Left lung (tissue), 10 donors: ENCODE measurements around the gene OLFML2A. TPM values are rescaled to one million over a fixed set of nuclear protein-coding genes. Genes with fewer than 3 reads are reported as not detected.
"Not testable (repeated sequence)": the region's sequence is repeated elsewhere in the genome, so short reads cannot be mapped to it uniquely, and the experiment has no call there.

Experiments used
- ATAC-seq: fragments of 200-7000 bp; cut with Tn5 transposase; one replicate; pipeline ENCODE4 v1.9.1; 2020; ENCODE audit warnings: moderate library complexity
- DNase-seq, 4 donors: peaks; one replicate each; pipeline ENCODE4 v3.0.0-alpha.2; 2013 to 2020
- H3K27ac ChIP-seq, 2 donors: fragments of 200-600 bp; sonication (generic) in 1 of 2; one replicate each; pipeline versions ENCODE4 v1.5.0 to v1.8.0; 2020 to 2021
- H3K27me3 ChIP-seq, 2 donors: fragments of 200-600 bp; sonication (generic) in 1 of 2; one replicate each; pipeline versions ENCODE4 v1.5.0 to v1.8.0; 2020 to 2021
- H3K36me3 ChIP-seq, 2 donors: fragments of 200-600 bp; sonication (generic) in 1 of 2; one replicate each; pipeline versions ENCODE4 v1.5.0 to v1.8.0; 2020 to 2021
- H3K4me1 ChIP-seq, 2 donors: fragments of 200-600 bp; one replicate each; pipeline ENCODE4 v1.8.0; 2021
- H3K4me3 ChIP-seq, 2 donors: fragments of 200-600 bp; sonication (generic) in 1 of 2; one replicate each; pipeline versions ENCODE4 v1.5.0 to v1.8.0; 2020 to 2021; ENCODE audit warnings: mild to moderate bottlenecking in 1 of 2
- H3K9me3 ChIP-seq, 2 donors: fragments of 200-600 bp; sonication (generic) in 1 of 2; one replicate each; pipeline versions ENCODE4 v1.5.0 to v1.8.0; 2020 to 2021
- CTCF ChIP-seq, 2 donors: fragments of 200-600 bp; sonication (generic) in 1 of 2; IDR thresholded peaks; one replicate each; pipeline versions ENCODE4 v1.5.0 to v1.8.0; 2021; ENCODE audit warnings: antibody characterized with exemption in 2 of 2
- intact Hi-C, 2 donors: fragments of 100-400 bp; cut with DNase I; formaldehyde crosslinking; loops; one replicate each; pipeline versions ENCODE4 v1.11.2 to v1.14.2; 2022
- polyA plus RNA-seq, 6 donors: library from polyadenylated mRNA; unstranded; fragments of 120-200 nt; gene quantifications; one replicate each; pipeline ENCODE4 v1.2.1, GENCODE V29; 2013; ENCODE audit not compliant: insufficient read length in 6 of 6
- total RNA-seq, 2 donors: library from RNA; stranded (reverse); fragmentation: NEBNext Ultra II Directional; extraction: Animal tissue kit (Norgen Biotek cat#: 25700); gene quantifications; one replicate each; pipeline ENCODE4 v1.2.1, GENCODE V29; 2021
- donor health status: DM: no; HTN: yes; CAD: no.
- donor health status: DM: no; HTN: no; CAD: no.

The OLFML2A gene
- total and polyA plus RNA-seq, 8 donors: 10.5 to 67.4 (median 41.3) TPM

- no peaks in the 10 kb centered on the region for H3K27me3 ChIP-seq
- H3K9me3 ChIP-seq: no peaks in the 10 kb centered on the region
- H3K4me1 ChIP-seq: peaks cover 4 to 26% of the 10 kb centered on the region in 2 donors
- no peak for TF ChIP-seq CTCF (IDR thresholded peaks at IDR 0.05)
- H3K27ac ChIP-seq: no peak overlapping the region
- intact Hi-C loops: no loop called here
- no peaks in the 10 kb centered on the region for H3K36me3 ChIP-seq
- DNase-seq (peak in 1 of 4 donors; percentile 42), ATAC-seq (no peak)
- no peak overlapping the region for H3K4me3 ChIP-seq
These were observed 54.9 kb downstream of the OLFML2A start for GRCh38 chr9:124831642-124832364.

- DNase-seq: peak in 1 of 4 donors; percentile 71
- Histone ChIP-seq H3K27me3 (peaks cover 0 to 10% of the 10 kb centered on the region in 2 donors), H3K27ac (no peak overlapping the region), H3K9me3 (no peaks in the 10 kb centered on the region), H3K36me3 (no peaks in the 10 kb centered on the region), H3K4me1 (peaks cover 4 to 26% of the 10 kb centered on the region in 2 donors), H3K4me3 (no peak overlapping the region)
- no peak for TF ChIP-seq CTCF (IDR thresholded peaks at IDR 0.05)
- peak; percentile 61 for ATAC-seq
- intact Hi-C loops: no loop called here
These were observed 57.7 kb downstream of the OLFML2A start for GRCh38 chr9:124834591-124834990.

GRCh38 chr9:124835026-124835557 is 58.2 kb downstream of the OLFML2A start:
- intact Hi-C loops: no loop called here
- Histone ChIP-seq H3K9me3 (no peaks in the 10 kb centered on the region), H3K4me3 (no peak overlapping the region), H3K36me3 (no peaks in the 10 kb centered on the region), H3K4me1 (peaks cover 4 to 26% of the 10 kb centered on the region in 2 donors), H3K27me3 (peaks cover 0 to 14% of the 10 kb centered on the region in 2 donors), H3K27ac (no peak overlapping the region)
- DNase-seq: peak in 3 of 4 donors; percentile 47 to 84 (median 50)
- TF ChIP-seq CTCF (IDR thresholded peaks at IDR 0.05): no peak
- peak; percentile 37 for ATAC-seq

GRCh38 chr9:124838132-124838531 is 61.2 kb downstream of the OLFML2A start:
- ATAC-seq, H3K9me3 ChIP-seq, intact Hi-C loops, H3K27ac ChIP-seq, DNase-seq, H3K4me1 ChIP-seq, H3K4me3 ChIP-seq, H3K36me3 ChIP-seq: not testable (repeated sequence)
- H3K27me3 ChIP-seq: peaks cover 0 to 14% of the 10 kb centered on the region in 2 donors

- H3K36me3 ChIP-seq: not testable (repeated sequence)
These were observed 61.8 kb downstream of the OLFML2A start for GRCh38 chr9:124838567-124839275.

More at GRCh38 chr9:124838567-124839275, 61.8 kb downstream of the OLFML2A start:
- intact Hi-C loops, H3K4me1 ChIP-seq, ATAC-seq, H3K9me3 ChIP-seq, H3K4me3 ChIP-seq, H3K27ac ChIP-seq: not testable (repeated sequence)
- DNase-seq: peak in 1 of 4 donors; percentile 60
- peaks cover 0 to 14% of the 10 kb centered on the region in 2 donors for H3K27me3 ChIP-seq
